Panc1 (cell line): ENCODE results near the gene IYD. TPM values are rescaled to one million over a fixed set of nuclear protein-coding genes. Genes with fewer than 3 reads are reported as not detected.

Experiments used
- ATAC-seq: fragments of 200-7000 bp; cut with Tn5 transposase; 2 replicates; pipeline ENCODE4 v1.9.1; 2020; ENCODE audit warnings: mild to moderate bottlenecking, moderate library complexity
- BruUV-seq: library from RNA; stranded (reverse); fragments of 400-500 nt; replicated peaks from 2 replicates; lab custom pipeline; 2021; lab: Mats Ljungman, UMichigan
- CTCF ChIA-PET: fragments of 300-600 bp; sonication (Branson Sonifier 250); formaldehyde crosslinking; loops from one replicate; lab custom pipeline; 2022; ENCODE audit warnings: antibody characterized with exemption; lab: Charles Lee
- POLR2A ChIA-PET: fragments of 300-600 bp; sonication (Branson Sonifier 250); formaldehyde crosslinking; loops from one replicate; lab custom pipeline; 2022; ENCODE audit warnings: antibody characterized with exemption; lab: Charles Lee
- DNase-seq: peaks from one replicate; pipeline ENCODE4 v3.0.0-alpha.2; 2010; ENCODE audit warnings: low read depth, low spot score
- H3K27ac ChIP-seq: 2 replicates; pipeline ENCODE4 v1.5.1; 2011; ENCODE audit warnings: mild to moderate bottlenecking, low read length, inconsistent platforms
- H3K27me3 ChIP-seq: fragments of 200-500 bp; sonication (Bioruptor generic); 2 replicates; pipeline ENCODE4 v1.6.0; 2014; ENCODE audit warnings: low read length, inconsistent platforms; ENCODE audit not compliant: control insufficient read depth, insufficient read depth
- H3K36me3 ChIP-seq: fragments of 200-500 bp; sonication (Bioruptor generic); 2 replicates; pipeline ENCODE4 v1.5.1; 2014; ENCODE audit warnings: inconsistent platforms, mild to moderate bottlenecking, low read length, moderate library complexity; ENCODE audit not compliant: control insufficient read depth, insufficient read depth
- H3K4me1 ChIP-seq: 2 replicates; pipeline ENCODE4 v1.5.1; 2011; ENCODE audit warnings: inconsistent platforms, mild to moderate bottlenecking, low read length, moderate library complexity; ENCODE audit not compliant: control insufficient read depth, insufficient read depth
- H3K4me3 ChIP-seq, 2 experiments: 2 replicates each; pipeline ENCODE4 v1.5.1; 2011 to 2012; ENCODE audit warnings: low read depth in 2 of 2, low read length in 2 of 2, mild to moderate bottlenecking in 2 of 2, inconsistent platforms in 1 of 2, moderate library complexity in 1 of 2
- H3K9me3 ChIP-seq: fragments of 200-500 bp; sonication (Bioruptor generic); 2 replicates; pipeline ENCODE4 v1.5.1; 2014; ENCODE audit warnings: low read depth, mild to moderate bottlenecking, inconsistent platforms, low read length, moderate library complexity; ENCODE audit not compliant: control insufficient read depth, insufficient read depth
- POLR2AphosphoS5 ChIP-seq: IDR thresholded peaks from 2 replicates; pipeline ENCODE4 v1.6.1; 2012; ENCODE audit warnings: mild to moderate bottlenecking, low read depth, low read length, moderate library complexity
- SIN3A ChIP-seq: IDR thresholded peaks from 2 replicates; pipeline ENCODE4 v1.6.1; 2012; ENCODE audit warnings: low read depth, mild to moderate bottlenecking, low read length, moderate library complexity, borderline replicate concordance; ENCODE audit not compliant: insufficient read depth
- TCF7L2 ChIP-seq: IDR thresholded peaks from 2 replicates; pipeline ENCODE4 v1.6.1; 2011; ENCODE audit warnings: mild to moderate bottlenecking, low read depth, low read length, inconsistent platforms
- in situ Hi-C: cut with HindIII; loops from 2 replicates; pipeline ENCODE4 v1.10.0; 2016; ENCODE audit warnings: low sequenced_read_pairs, low pct_unique_long_range_greater_than_20kb
- intact Hi-C: fragments of 100-400 bp; cut with micrococcal nuclease; formaldehyde crosslinking; loops from one replicate; pipeline ENCODE4 v1.10.0; 2022; ENCODE audit not compliant: unreplicated experiment
- total RNA-seq: library from RNA; stranded (reverse); gene quantifications from one replicate; pipeline ENCODE4 v1.2.1, GENCODE V29; 2021; ENCODE audit not compliant: unreplicated experiment
- TF ChIP-seq, protein P1 (sequence below): fragments of 450-650 bp; IDR thresholded peaks from 2 replicates; pipeline ENCODE4 v1.5.1; 2017; ENCODE audit warnings: mild to moderate bottlenecking
- TF ChIP-seq, protein P2 (sequence below), 2 experiments: IDR thresholded peaks; 2 replicates each; pipeline ENCODE4 v1.6.1; 2011 to 2012; ENCODE audit warnings: low read depth in 2 of 2, control low read depth in 1 of 2, low read length in 1 of 2, mild to moderate bottlenecking in 1 of 2, moderate library complexity in 1 of 2; ENCODE audit not compliant: insufficient read depth in 1 of 2

The IYD gene
- total RNA-seq, 1 experiment from 2014 or later: 0.03 TPM

DNA sequence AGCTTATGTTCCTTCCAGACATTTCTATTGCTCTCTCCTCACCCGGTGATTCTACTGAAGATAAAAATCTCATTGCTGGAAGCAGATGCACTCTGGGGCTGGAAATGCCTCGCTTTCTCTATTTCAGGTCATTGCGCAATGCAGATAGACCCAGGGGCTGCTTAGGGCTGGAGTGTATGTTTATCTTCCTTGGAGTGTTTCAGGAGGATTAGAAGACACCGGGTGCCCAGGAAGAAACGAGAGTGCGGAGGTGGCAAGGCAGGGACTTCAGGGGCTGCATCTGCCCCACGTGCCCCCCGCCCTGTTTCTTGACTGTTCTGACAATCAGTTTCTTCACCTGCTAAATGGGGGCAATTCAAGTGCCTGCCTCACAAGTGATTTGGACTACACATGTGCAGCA, 45.6 kb upstream of the IYD start:
- no TSS peak for BruUV-seq
- no peaks in the 10 kb centered on the region for H3K27me3 ChIP-seq
- intact Hi-C loops (no loop called here), in situ Hi-C loops (no loop called here)
- H3K9me3 ChIP-seq: no peaks in the 10 kb centered on the region
- no peak for TF ChIP-seq SIN3A
- TF ChIP-seq, protein P1, sequence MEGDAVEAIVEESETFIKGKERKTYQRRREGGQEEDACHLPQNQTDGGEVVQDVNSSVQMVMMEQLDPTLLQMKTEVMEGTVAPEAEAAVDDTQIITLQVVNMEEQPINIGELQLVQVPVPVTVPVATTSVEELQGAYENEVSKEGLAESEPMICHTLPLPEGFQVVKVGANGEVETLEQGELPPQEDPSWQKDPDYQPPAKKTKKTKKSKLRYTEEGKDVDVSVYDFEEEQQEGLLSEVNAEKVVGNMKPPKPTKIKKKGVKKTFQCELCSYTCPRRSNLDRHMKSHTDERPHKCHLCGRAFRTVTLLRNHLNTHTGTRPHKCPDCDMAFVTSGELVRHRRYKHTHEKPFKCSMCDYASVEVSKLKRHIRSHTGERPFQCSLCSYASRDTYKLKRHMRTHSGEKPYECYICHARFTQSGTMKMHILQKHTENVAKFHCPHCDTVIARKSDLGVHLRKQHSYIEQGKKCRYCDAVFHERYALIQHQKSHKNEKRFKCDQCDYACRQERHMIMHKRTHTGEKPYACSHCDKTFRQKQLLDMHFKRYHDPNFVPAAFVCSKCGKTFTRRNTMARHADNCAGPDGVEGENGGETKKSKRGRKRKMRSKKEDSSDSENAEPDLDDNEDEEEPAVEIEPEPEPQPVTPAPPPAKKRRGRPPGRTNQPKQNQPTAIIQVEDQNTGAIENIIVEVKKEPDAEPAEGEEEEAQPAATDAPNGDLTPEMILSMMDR: no peak
- TF ChIP-seq, protein P2, sequence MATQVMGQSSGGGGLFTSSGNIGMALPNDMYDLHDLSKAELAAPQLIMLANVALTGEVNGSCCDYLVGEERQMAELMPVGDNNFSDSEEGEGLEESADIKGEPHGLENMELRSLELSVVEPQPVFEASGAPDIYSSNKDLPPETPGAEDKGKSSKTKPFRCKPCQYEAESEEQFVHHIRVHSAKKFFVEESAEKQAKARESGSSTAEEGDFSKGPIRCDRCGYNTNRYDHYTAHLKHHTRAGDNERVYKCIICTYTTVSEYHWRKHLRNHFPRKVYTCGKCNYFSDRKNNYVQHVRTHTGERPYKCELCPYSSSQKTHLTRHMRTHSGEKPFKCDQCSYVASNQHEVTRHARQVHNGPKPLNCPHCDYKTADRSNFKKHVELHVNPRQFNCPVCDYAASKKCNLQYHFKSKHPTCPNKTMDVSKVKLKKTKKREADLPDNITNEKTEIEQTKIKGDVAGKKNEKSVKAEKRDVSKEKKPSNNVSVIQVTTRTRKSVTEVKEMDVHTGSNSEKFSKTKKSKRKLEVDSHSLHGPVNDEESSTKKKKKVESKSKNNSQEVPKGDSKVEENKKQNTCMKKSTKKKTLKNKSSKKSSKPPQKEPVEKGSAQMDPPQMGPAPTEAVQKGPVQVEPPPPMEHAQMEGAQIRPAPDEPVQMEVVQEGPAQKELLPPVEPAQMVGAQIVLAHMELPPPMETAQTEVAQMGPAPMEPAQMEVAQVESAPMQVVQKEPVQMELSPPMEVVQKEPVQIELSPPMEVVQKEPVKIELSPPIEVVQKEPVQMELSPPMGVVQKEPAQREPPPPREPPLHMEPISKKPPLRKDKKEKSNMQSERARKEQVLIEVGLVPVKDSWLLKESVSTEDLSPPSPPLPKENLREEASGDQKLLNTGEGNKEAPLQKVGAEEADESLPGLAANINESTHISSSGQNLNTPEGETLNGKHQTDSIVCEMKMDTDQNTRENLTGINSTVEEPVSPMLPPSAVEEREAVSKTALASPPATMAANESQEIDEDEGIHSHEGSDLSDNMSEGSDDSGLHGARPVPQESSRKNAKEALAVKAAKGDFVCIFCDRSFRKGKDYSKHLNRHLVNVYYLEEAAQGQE (IDR thresholded peaks at IDR 0.05; ENCODE audit: insufficient read depth in 1 of 2, low read depth in 2 of 2, low read length in 1 of 2): no peak
- no peak for TF ChIP-seq TCF7L2
- TF ChIP-seq POLR2AphosphoS5: no peak
- ChIA-PET CTCF (no interaction called here), POLR2A (no interaction called here)
- no peak overlapping the region for H3K27ac ChIP-seq
- no peak for ATAC-seq
- H3K4me3 ChIP-seq: no peak overlapping the region
- no peaks in the 10 kb centered on the region for H3K36me3 ChIP-seq
- DNase-seq: no peak
- no peaks in the 10 kb centered on the region for H3K4me1 ChIP-seq

DNA sequence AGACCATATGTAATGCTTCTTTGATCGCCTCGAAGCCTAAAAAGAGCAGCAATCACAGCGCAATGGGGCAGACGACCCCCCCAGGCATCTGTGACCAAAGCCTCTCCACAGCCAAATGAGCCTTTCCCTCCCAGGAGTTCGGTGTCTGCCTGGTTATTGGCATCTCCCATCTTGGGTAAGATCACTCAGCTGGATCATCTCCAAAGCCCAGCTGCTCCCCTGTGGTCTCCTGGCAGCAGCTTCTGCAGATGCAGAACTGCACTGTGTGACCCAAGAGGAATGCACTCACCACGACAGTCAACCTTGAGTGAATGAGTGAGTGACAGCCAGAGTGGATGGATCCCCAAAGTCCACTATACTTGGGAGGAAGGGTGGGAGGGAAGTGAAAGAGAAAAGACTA, 44.8 kb upstream of the IYD start:
- in situ Hi-C loops: no loop called here
- DNase-seq: no peak
- CTCF ChIA-PET: no interaction called here

More for the DNA sequence above, 44.8 kb upstream of the IYD start:
- Histone ChIP-seq H3K4me3 (no peak overlapping the region), H3K9me3 (no peaks in the 10 kb centered on the region), H3K27ac (no peak overlapping the region), H3K27me3 (no peaks in the 10 kb centered on the region), H3K36me3 (no peaks in the 10 kb centered on the region), H3K4me1 (no peaks in the 10 kb centered on the region)
- TF ChIP-seq SIN3A (no peak), POLR2AphosphoS5 (no peak), TCF7L2 (no peak)
- TF ChIP-seq, protein P2 (IDR thresholded peaks at IDR 0.05; ENCODE audit: insufficient read depth in 1 of 2, low read depth in 2 of 2, low read length in 1 of 2): no peak
- TF ChIP-seq, protein P1: no peak
- ATAC-seq: no peak
- POLR2A ChIA-PET: no interaction called here
- no TSS peak for BruUV-seq
- intact Hi-C loops: no loop called here
